HG03439 (cell line): ENCODE data around the gene CEACAM6.
"Not testable (repeated sequence)": the region's sequence is repeated elsewhere in the genome, so short reads cannot be mapped to it uniquely, and the experiment has no call there.

Experiments used
- ATAC-seq: cut with Tn5 transposase; IDR thresholded peaks from one replicate; pipeline ENCODE4 v1.9.1; 2021; ENCODE audit warnings: mild to moderate bottlenecking, moderate library complexity; ENCODE audit not compliant: unreplicated experiment

CEACAM6 gene

DNA sequence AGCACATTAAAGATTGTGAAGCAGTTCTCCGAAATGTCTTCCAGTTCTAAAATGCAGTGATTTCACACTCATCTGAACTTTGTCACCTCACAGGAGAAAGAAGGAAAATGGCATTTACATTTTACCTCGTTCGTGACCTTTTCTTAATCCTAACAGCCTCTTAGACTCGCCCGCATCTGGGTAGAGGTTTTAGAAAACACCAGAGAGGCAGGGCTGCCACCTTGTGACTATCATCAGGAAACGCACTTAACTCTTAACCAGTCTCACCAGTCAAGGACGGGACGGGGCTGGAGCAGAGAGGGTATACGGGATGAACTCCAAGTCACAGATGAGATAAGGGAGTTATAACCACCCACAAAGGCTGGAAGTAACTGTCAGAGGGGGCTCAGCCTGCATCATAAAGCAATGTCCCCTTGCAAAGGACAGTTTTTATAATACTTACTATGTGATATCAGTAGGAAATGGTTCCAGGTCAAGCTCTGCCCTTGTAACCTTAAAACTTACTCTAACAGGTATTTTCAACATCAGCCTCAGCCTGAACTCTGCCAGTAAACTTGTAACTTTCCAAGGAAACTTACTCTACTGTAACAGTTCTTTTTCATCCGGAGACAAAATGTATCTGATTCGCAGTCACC, 8.6 kb upstream of the CEACAM6 start:
- no peak for ATAC-seq

GRCh38 chr19:41748012-41748411, 7.3 kb upstream of the CEACAM6 start:
- ATAC-seq = no peak

- not testable (repeated sequence) for ATAC-seq
Measured at GRCh38 chr19:41750248-41751134, 4.8 kb upstream of the CEACAM6 start.

GRCh38 chr19:41753159-41753558, 2.2 kb upstream of the CEACAM6 start:
- no peak for ATAC-seq

DNA sequence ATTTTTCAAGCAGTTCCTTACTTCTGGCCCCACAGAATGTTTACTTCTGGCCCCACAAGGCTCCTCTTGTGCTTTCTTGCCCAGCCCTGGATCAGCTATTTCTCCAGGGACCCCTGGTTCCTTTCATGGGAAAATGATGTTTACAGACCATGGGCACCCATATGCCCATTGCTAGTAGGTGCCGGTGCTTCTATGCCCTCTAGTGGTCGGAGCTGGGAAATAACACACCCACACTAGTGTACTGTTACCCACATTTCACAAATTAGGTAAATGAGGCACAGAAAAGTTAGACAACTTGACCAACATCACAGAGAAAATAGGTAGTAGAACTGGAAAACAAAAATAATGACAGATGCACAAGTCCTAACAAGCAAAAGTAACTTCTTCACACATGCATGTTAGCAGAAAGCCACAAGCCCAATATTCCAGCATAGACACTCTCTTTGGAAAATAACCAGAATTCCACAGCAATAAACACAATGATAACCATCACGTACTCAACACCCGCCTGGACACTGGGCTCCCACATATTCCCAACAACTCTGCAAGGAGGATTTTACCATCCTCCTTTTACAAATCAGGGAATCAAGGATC, 1.3 kb upstream of the CEACAM6 start:
- ATAC-seq = no peak

GRCh38 chr19:41758846-41759245, 3.5 kb downstream of the CEACAM6 start:
- ATAC-seq = no peak

- no peak for ATAC-seq
Measured at GRCh38 chr19:41767115-41767514, 11.8 kb downstream of the CEACAM6 start.

GRCh38 chr19:41768105-41768504, 12.8 kb downstream of the CEACAM6 start:
- ATAC-seq = not testable (repeated sequence)

DNA sequence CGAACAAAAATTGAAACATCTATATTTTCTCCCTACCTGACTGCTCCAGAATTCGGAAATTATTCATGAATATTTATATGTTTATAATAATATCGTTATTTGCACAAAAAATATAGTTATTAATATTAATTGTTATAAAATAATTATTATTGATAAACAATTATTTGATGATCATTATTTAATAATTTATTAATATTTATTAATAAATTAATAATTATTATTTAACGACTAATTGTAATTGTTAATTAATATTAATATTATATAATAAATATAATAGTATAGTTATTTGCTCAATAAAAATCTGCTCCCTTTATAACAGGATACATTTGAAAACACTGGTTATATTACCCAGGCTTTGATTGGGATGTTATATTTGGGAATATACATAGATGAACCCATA, 14.3 kb downstream of the CEACAM6 start:
- no peak for ATAC-seq

GRCh38 chr19:41771410-41771809, 16.1 kb downstream of the CEACAM6 start:
- ATAC-seq = no peak

DNA sequence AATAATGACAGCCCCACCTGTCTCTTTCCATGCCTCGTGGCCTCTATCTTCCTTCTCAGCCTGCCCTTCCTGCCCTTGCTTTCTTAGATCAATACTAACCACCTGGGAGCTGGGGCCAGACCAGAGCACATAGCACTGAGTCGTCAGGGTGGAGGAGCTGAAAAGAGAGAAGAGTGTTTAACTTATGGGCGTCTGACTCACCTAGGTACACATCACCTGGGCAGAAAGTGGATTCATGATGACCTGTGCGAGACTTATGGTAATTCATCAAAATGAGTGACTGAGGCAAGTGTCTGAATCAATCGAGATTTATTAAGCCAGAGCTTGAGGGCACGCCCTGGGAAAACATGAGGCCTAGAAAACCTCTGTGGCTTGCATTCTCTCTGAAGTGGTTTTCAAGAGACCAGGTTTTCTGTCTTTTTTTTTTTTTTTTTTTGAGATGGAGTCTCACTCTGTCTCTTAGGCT, 19.2 kb downstream of the CEACAM6 start:
- no peak for ATAC-seq

GRCh38 chr19:41776700-41777099, 21.4 kb downstream of the CEACAM6 start:
- no peak for ATAC-seq

- ATAC-seq = no peak
Measured at GRCh38 chr19:41783612-41784011, 28.3 kb downstream of the CEACAM6 start.

DNA sequence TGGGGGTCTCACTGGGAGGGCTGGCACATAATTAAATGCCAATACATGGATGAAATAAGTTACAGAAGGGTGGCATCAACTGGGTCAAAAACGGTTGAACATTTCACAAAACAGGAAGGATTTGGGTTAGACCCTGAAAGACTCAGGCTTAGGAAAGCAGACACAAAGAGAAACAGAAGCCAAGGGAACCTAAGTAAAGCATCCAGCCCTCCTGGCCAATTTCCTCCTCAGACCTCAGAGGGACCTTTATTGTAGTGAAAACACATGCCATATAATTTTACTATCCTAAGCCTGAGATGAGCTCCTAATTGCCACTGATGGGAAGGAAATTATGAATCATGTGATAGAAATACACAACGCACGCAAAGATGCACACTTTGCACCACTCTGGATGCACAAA, 29.0 kb downstream of the CEACAM6 start:
- ATAC-seq = no peak

- ATAC-seq = no peak
Measured at GRCh38 chr19:41784743-41785142, 29.4 kb downstream of the CEACAM6 start.

- ATAC-seq = no peak
Measured at GRCh38 chr19:41785653-41786052, 30.3 kb downstream of the CEACAM6 start.

- ATAC-seq = no peak
Measured at GRCh38 chr19:41787055-41787454, 31.7 kb downstream of the CEACAM6 start.

DNA sequence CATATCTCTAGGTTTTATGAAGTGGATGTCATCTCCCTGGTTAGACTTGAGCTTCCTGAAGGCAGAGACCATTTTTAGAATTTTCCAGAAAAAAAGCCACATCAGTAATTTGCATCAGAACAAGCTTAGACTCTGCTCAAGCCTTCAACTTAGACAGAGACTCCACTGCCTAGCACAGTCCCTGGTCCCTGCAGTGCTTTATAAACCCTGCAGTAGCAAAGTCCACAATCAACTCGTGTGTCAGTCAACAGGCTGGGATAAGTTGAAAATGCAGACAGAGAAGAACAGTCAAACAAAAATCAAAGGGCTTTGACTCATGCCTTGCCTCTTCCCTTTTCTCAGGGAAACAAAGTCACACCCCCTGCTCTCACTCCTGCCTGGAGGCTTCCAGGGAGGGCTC, 33.2 kb downstream of the CEACAM6 start:
- not testable (repeated sequence) for ATAC-seq

DNA sequence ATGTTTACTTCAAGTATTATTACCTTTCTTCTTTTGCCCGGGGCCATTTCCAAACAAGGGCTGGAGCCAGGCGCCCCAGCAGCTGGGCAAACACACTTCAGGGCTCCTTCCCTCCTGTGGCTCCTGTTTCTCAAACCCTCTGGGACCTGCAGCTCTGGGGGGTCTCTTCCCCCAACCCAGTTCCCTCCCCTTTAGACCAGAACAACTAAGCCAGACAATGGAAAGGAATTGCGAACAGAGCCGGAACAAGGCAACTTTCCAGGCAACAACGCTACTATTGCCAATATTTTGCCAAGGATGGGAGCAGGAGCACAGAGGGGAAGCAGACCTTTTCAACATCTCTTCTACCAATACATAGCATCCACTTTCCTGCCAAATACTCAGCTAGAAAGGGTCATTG, 33.7 kb downstream of the CEACAM6 start:
- ATAC-seq = not testable (repeated sequence)

- ATAC-seq = no peak
Measured at GRCh38 chr19:41792513-41793413, 37.4 kb downstream of the CEACAM6 start.

- ATAC-seq = no peak
Measured at GRCh38 chr19:41793414-41793727, 38.0 kb downstream of the CEACAM6 start.
